GM13977 (cell line): ENCODE measurements around the gene LAMC1.

Source experiments
- DNase-seq: peaks from one replicate; pipeline ENCODE4 v3.0.0; 2012; ENCODE audit warnings: low spot score
- CTCF ChIP-seq: IDR thresholded peaks from 2 replicates; pipeline ENCODE4 v1.5.1; 2012; ENCODE audit warnings: mild to moderate bottlenecking, control low read depth; ENCODE audit not compliant: insufficient read depth; ENCODE audit errors: extremely low read depth, missing control alignments
- in situ Hi-C: fragments of 300-500 bp; cut with MboI; formaldehyde crosslinking; loops from one replicate; pipeline ENCODE4 v1.12.0; 2022; ENCODE audit warnings: low sequenced_read_pairs, low pct_unique_long_range_greater_than_20kb, mixed read lengths, inconsistent platforms; ENCODE audit not compliant: unreplicated experiment

The LAMC1 gene

GRCh38 chr1:183179033-183179432 lies 155.8 kb downstream of the LAMC1 start:
- DNase-seq: no peak
- in situ Hi-C loops: no loop called here
- TF ChIP-seq CTCF: no peak

GRCh38 chr1:183180218-183180617 lies 157.0 kb downstream of the LAMC1 start:
- TF ChIP-seq CTCF: no peak
- in situ Hi-C loops: no loop called here
- DNase-seq: peak; percentile 28

GRCh38 chr1:183180634-183181056 lies 157.4 kb downstream of the LAMC1 start:
- in situ Hi-C loops: no loop called here

GRCh38 chr1:183185941-183186490 lies 162.8 kb downstream of the LAMC1 start, which contains the start of gene LAMC2:
Gene LAMC2, plus strand, starts transcription at chr1:183186264. Its CDS starts 89 bp downstream, at chr1:183186353.
- TF ChIP-seq CTCF: no peak
- peak; percentile 23 for DNase-seq
- in situ Hi-C loops: no loop called here

More at GRCh38 chr1:183180634-183181056, 157.4 kb downstream of the LAMC1 start:
- DNase-seq: peak; percentile 54
- TF ChIP-seq CTCF: no peak

GRCh38 chr1:183186841-183187240 lies 163.6 kb downstream of the LAMC1 start:
- DNase-seq: no peak
- no peak for TF ChIP-seq CTCF
- in situ Hi-C loops: no loop called here

GRCh38 chr1:183188240-183188639 lies 165.0 kb downstream of the LAMC1 start:
- TF ChIP-seq CTCF: no peak
- in situ Hi-C loops: no loop called here
- DNase-seq: no peak
